K562 (cell line): ENCODE measurements around the gene PDE8B. TPM values are rescaled to one million over a fixed set of nuclear protein-coding genes. Genes with fewer than 3 reads are reported as not detected.

Experiments
- ATAC-seq: fragments of 200-7000 bp; cut with Tn5 transposase; 3 replicates; pipeline ENCODE4 v1.9.1; 2020; ENCODE audit warnings: moderate library complexity
- BruUV-seq: library from RNA; stranded (reverse); fragments of 400-500 nt; replicated peaks from 2 replicates; lab custom pipeline; 2021; lab: Mats Ljungman, UMichigan
- CTCF ChIA-PET: fragments of 300-600 bp; formaldehyde crosslinking; extraction: SDS; loops from one replicate; lab custom pipeline; 2021; ENCODE audit warnings: low intra/inter-chr PET ratio; lab: Yijun Ruan, JAX
- POLR2A ChIA-PET: fragments of 300-600, 350-650 bp; sonication (Branson Sonifier 250); formaldehyde crosslinking; extraction: SDS; loops from one replicate; lab custom pipeline; 2021; ENCODE audit warnings: antibody characterized with exemption, inconsistent platforms; lab: Yijun Ruan, JAX
- DNase-seq, 4 experiments: peaks; one replicate each; pipeline versions ENCODE4 v3.0.0 to v3.0.0-alpha.2; 2011 to 2018; ENCODE audit warnings: low spot score in 3 of 4, mixed read lengths in 3 of 4; ENCODE audit errors: extremely low read depth in 1 of 4
- FAIRE-seq: peaks from 2 replicates; lab custom pipeline; 2011; peaks lifted over from hg19 to GRCh38; lab: Jason Lieb, UNC
- H2AFZ ChIP-seq: 2 replicates; pipeline ENCODE4 v1.6.0; 2011; ENCODE audit warnings: low read depth, low read length, control low read depth, inconsistent platforms
- H3K27ac ChIP-seq: fragments of 200-600 bp; 3 replicates; pipeline ENCODE4 v1.8.0; 2011; ENCODE audit warnings: low read depth, mild to moderate bottlenecking, control low read depth, inconsistent platforms, low read length, moderate library complexity, mixed read lengths; ENCODE audit errors: extremely low read depth
- H3K27me3 ChIP-seq, 2 experiments: fragments of 300-600 bp in 1 of 2; 2 replicates in 1 of 2; 3 replicates in 1 of 2; pipeline versions ENCODE4 v1.6.0 to v1.8.0; 2011; ENCODE audit warnings: inconsistent platforms in 2 of 2, low read length in 2 of 2, mild to moderate bottlenecking in 1 of 2, mixed read lengths in 1 of 2, moderate library complexity in 1 of 2; ENCODE audit not compliant: control insufficient read depth in 2 of 2, insufficient read depth in 2 of 2
- H3K36me3 ChIP-seq: fragments of 300-600 bp; 3 replicates; pipeline ENCODE4 v1.8.0; 2011; ENCODE audit warnings: mild to moderate bottlenecking, low read length, inconsistent platforms; ENCODE audit not compliant: control insufficient read depth, insufficient read depth
- H3K4me1 ChIP-seq, 2 experiments: fragments of 200-600 bp in 1 of 2; replicated peaks in 1 of 2; 2 replicates in 1 of 2; 3 replicates in 1 of 2; pipeline versions ENCODE4 v1.5.1 to v1.8.0; 2011; ENCODE audit warnings: inconsistent platforms in 2 of 2, low read length in 2 of 2, mild to moderate bottlenecking in 1 of 2, mixed read lengths in 1 of 2, moderate library complexity in 1 of 2; ENCODE audit not compliant: control insufficient read depth in 2 of 2, insufficient read depth in 2 of 2
- H3K4me2 ChIP-seq: 2 replicates; pipeline ENCODE4 v1.6.1; 2011; ENCODE audit warnings: low read length, control low read depth, inconsistent platforms, mixed read lengths; ENCODE audit not compliant: insufficient read depth
- H3K4me3 ChIP-seq: fragments of 200-600 bp; sonication (generic), shearing (Covaris generic); 2 replicates; pipeline ENCODE4 v1.5.1; 2016; ENCODE audit warnings: control low read depth, inconsistent platforms
- H3K79me2 ChIP-seq: fragments of 200-600 bp; 3 replicates; pipeline ENCODE4 v1.8.0; 2011; ENCODE audit warnings: low read length, inconsistent platforms; ENCODE audit not compliant: control insufficient read depth, insufficient read depth
- H3K9ac ChIP-seq, 2 experiments: 2 replicates each; pipeline versions ENCODE4 v1.6.0 to v1.6.1; 2011; ENCODE audit warnings: low read depth in 2 of 2, low read length in 2 of 2, control low read depth in 1 of 2, inconsistent platforms in 1 of 2, mild to moderate bottlenecking in 1 of 2, mixed read lengths in 1 of 2; ENCODE audit not compliant: insufficient read depth in 1 of 2
- H3K9me1 ChIP-seq: one replicate; pipeline ENCODE4 v1.6.0; 2011; ENCODE audit warnings: inconsistent platforms, mild to moderate bottlenecking, low read length, moderate library complexity; ENCODE audit not compliant: control insufficient read depth, insufficient read depth
- H3K9me3 ChIP-seq: replicated peaks from 2 replicates; pipeline ENCODE4 v1.5.1; 2011; ENCODE audit warnings: low read depth, low read length, inconsistent platforms; ENCODE audit not compliant: control insufficient read depth, insufficient read depth
- H4K20me1 ChIP-seq: replicated peaks from 2 replicates; pipeline ENCODE4 v1.6.1; 2011; ENCODE audit warnings: low read length, inconsistent platforms, mixed read lengths; ENCODE audit not compliant: control insufficient read depth, insufficient read depth
- C11orf30 ChIP-seq: fragments of 450-650 bp; IDR thresholded peaks from 2 replicates; pipeline ENCODE4 v1.6.1; 2016; ENCODE audit warnings: low read depth, mild to moderate bottlenecking
- CTBP1 ChIP-seq: fragments of 450-650 bp; IDR thresholded peaks from 2 replicates; pipeline ENCODE4 v1.6.1; 2016; ENCODE audit warnings: borderline replicate concordance
- NR2F6 ChIP-seq: fragments of 450-650 bp; formaldehyde crosslinking; IDR thresholded peaks from 2 replicates; pipeline ENCODE4 v1.4.0; 2020; ENCODE audit warnings: mild to moderate bottlenecking
- ZNF316 ChIP-seq: fragments of 450-650 bp; IDR thresholded peaks from 2 replicates; pipeline ENCODE4 v1.6.1; 2016
- WGBS: fragments of 100-300 bp; shearing (Covaris generic); methylation state at CpG from one replicate; pipeline ENCODE4 v1.1.6; 2016; ENCODE audit warnings: low coverage, mixed read lengths; ENCODE audit not compliant: insufficient coverage; ENCODE audit errors: missing lambda C conversion rate; 5-methylcytosine and 5-hydroxymethylcytosine counted together
- in situ Hi-C: fragments of 300-500 bp; cut with MboI; formaldehyde crosslinking; loops from 4 replicates; pipeline ENCODE4 v1.15.0; 2018; ENCODE audit warnings: inconsistent platforms, mixed read lengths
- intact Hi-C: fragments of 100-400 bp; cut with micrococcal nuclease; formaldehyde crosslinking; loops from 2 replicates; pipeline ENCODE4 v1.14.2; 2022
- polyA plus RNA-seq, 8 experiments: library from polyadenylated mRNA; depleted of rRNA in 4 of 8; stranded (reverse) in 5 of 8; unstranded in 3 of 8; fragments of >200 nt; fragmentation: Nextera tagmentation in 2 of 8; fragmentation: Illumina TruSeq in 1 of 8; extraction: Ambion mirVana in 2 of 8; extraction: Trizol in 1 of 8; gene quantifications; 2 replicates each; pipeline versions ENCODE4 v1.2.1 to v1.2.3, GENCODE V29; 2011 to 2014; ENCODE audit warnings: inconsistent platforms in 1 of 8, missing spikeins in 1 of 8
- total RNA-seq, 7 experiments: library from RNA; depleted of rRNA in 6 of 7; stranded (reverse); fragments of >200 nt in 6 of 7; fragmentation: Illumina TruSeq in 2 of 7; extraction: Trizol in 2 of 7; gene quantifications; 2 replicates each; pipeline versions ENCODE4 v1.2.1 to v1.2.3, GENCODE V29; 2011 to 2021; ENCODE audit warnings: low replicate concordance in 1 of 7

The PDE8B gene
- total and polyA plus RNA-seq, 9 of the 15 experiments (the other 6 are each of a cell fraction or from before 2014, with no cell fraction given), result 0.15 to 0.28 TPM; not detected in 7

DNA sequence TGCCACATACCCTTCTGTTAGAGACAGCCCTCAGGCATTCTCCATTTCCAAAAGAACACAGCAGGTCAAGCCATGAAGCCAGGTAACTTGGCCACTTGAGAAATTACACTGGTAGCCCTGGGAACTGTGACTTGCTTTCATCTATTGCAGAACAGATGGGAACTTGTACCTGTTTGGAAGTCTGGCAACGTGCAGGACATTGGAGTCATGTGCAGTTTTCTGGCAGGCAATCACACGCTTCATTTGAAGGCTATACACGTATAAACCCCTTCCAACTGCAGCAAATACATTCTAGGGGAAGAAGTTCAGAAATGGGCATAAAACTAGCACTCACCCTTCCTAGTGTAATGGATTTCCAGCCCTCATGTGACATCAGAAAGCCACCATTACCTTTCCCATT, 227.6 kb downstream of the PDE8B start:
- intact Hi-C loops, result no loop called here
- H3K79me2 ChIP-seq, result no peaks in the 10 kb centered on the region
- H3K4me3 ChIP-seq, result no peak overlapping the region
- ChIA-PET POLR2A (interaction anchor here (1.1 kb wide), 1 partner anchor 11 kb away, joined by 4 read pairs; no protein-coding TSS in a partner anchor), CTCF (no interaction called here)
- no peaks in the 10 kb centered on the region for H3K27me3 ChIP-seq
- no peak overlapping the region for H3K27ac ChIP-seq
- 57% methylated on average over 3 of the region's 3 CpGs for WGBS
- no peaks in the 10 kb centered on the region for H3K4me1 ChIP-seq
- no peak overlapping the region for H3K4me2 ChIP-seq
- H3K9me1 ChIP-seq, result no peaks in the 10 kb centered on the region
- H4K20me1 ChIP-seq, result no peaks in the 10 kb centered on the region
- TF ChIP-seq NR2F6, result no peak
- BruUV-seq, result no TSS peak
- DNase-seq, result no peak
- H3K9me3 ChIP-seq, result no peaks in the 10 kb centered on the region
- in situ Hi-C loops, result no loop called here
- H3K9ac ChIP-seq, result no peak overlapping the region
- no peak for ATAC-seq
- H3K36me3 ChIP-seq, result peaks cover 23% of the 10 kb centered on the region; the same call in 2 of the 3 replicates
- H2AFZ ChIP-seq, result no peak overlapping the region
- FAIRE-seq, result no peak

DNA sequence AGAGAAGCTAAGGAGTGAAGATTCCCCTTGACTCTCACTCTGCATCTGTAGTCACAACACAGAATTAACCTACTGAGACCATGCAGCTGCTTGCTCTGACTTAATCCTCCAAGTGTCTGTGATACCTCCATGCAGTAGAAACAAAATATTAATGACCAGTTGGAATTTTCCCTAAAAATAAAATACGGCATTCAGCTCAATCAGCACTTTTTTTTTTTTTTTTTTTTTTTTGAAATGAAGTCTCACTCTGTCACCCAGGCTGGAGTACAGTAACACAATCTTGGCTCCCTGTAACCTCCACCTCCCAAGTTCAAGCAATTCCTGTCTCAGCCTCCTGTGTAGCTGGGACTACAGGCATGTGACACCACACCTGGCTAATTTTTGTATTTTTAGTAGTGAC, 233.2 kb downstream of the PDE8B start:
- Histone ChIP-seq H3K9me3 (no peaks in the 10 kb centered on the region), H3K9me1 (no peaks in the 10 kb centered on the region), H3K36me3 (peaks cover 12% of the 10 kb centered on the region; the same call in 1 of the 3 replicates), H3K4me3 (no peak overlapping the region), H3K9ac (no peak overlapping the region), H3K27me3 (no peaks in the 10 kb centered on the region), H3K4me1 (peaks cover 0 to under 1% of the 10 kb centered on the region in 2 experiments; a peak in 1 of 5 replicates), H3K4me2 (no peak overlapping the region), H2AFZ (no peak overlapping the region)
- ATAC-seq (no peak), DNase-seq (no peak), FAIRE-seq (no peak)
- in situ Hi-C loops (no loop called here), intact Hi-C loops (no loop called here)
- 89% methylated on average over 1 of the region's 1 CpG for WGBS
- POLR2A ChIA-PET, result no interaction called here
- CTCF ChIA-PET, result no interaction called here
- TF ChIP-seq C11orf30 (peak; percentile 13; the same call in 1 of the 2 replicates), CTBP1 (no peak), ZNF316 (peak; percentile 54)
- TF ChIP-seq, all 486 proteins: peak for 2
- no peaks in the 10 kb centered on the region for H4K20me1 ChIP-seq
- no peaks in the 10 kb centered on the region for H3K79me2 ChIP-seq
- BruUV-seq, result no TSS peak
- no peak overlapping the region for H3K27ac ChIP-seq
